Stomach (tissue), 4 donors: ENCODE results near the gene CCDC91.

Experiments
- CTCF ChIP-seq, 7 experiments: fragments of 450-650 bp in 4 of 7; fragments of 200-600 bp in 3 of 7; sonication (generic) in 3 of 7; IDR thresholded peaks; one replicate each; pipeline ENCODE4 v1.5.1; 2016 to 2019; ENCODE audit warnings: antibody characterized with exemption in 7 of 7, control low read depth in 2 of 7, mild to moderate bottlenecking in 1 of 7
- EP300 ChIP-seq: sonication (generic); formaldehyde crosslinking; IDR thresholded peaks from one replicate; pipeline ENCODE4 v1.6.1; 2017; ENCODE audit warnings: antibody characterized with exemption
- POLR2AphosphoS5 ChIP-seq, 3 donors: sonication (generic); formaldehyde crosslinking; IDR thresholded peaks; one replicate each; pipeline ENCODE4 v1.6.1; 2016; ENCODE audit warnings: antibody characterized with exemption in 3 of 3

- TF ChIP-seq POLR2AphosphoS5 (IDR thresholded peaks at IDR 0.05), result no peak
- TF ChIP-seq CTCF (IDR thresholded peaks at IDR 0.05), result no peak
- no peak for TF ChIP-seq EP300
Observed at GRCh38 chr12:28222081-28222700, 31.9 kb downstream of the CCDC91 start.
